Amygdala (tissue), 56 donors: ENCODE measurements around the gene KLHL17.
"Not testable (repeated sequence)": the region's sequence is repeated elsewhere in the genome, so short reads cannot be mapped to it uniquely, and the experiment has no call there.

Source experiments
- DNase-seq, 56 donors: peaks; one replicate each; lab custom pipeline; 2025; lab: John Stamatoyannopoulos, UW

KLHL17 gene

DNA sequence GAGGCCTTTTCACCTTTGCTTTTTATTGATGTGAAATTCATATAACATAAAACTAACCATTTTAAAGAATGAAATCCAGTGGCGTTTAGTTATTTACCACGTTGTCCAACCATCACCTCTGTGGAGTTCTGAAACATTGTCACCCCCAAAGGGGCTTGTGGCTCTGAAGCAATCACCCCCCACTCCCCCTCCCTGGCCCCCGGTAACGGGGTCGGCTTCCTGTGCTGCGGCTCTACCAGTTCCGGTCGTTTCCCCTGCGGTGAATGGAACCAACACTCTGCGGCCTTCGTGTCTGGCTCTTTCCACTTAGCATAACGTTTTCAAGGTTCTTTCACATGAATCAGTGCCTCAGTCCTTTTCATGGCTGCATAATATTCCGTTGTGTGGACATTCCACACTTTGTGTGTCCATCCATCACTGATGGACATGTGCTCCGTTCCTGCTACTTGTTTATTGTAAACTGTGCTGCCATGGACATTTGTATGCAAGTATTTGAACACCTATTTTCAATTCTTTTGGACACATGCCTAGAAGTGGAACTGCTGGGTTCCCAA, 51.1 kb downstream of the KLHL17 start:
- no peak for DNase-seq

DNA sequence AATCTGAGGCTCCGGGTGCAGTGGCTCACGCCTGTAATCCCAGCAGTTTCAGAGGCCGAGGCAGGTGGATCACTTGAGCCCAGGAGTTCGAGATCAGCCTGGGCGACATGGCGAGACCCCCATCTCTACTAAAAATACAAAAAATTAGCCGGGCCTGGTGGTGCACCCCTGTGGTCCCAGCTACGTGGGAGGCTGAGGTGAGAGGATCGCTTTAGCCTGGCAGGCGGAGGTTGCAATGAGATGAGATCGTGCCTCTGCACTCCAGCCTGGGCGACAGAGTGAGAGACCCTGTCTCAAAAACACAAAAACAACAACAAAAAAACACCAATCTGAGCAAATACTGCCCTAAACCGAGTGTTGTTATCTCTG, 52.3 kb downstream of the KLHL17 start:
- DNase-seq: not testable (repeated sequence)

DNA sequence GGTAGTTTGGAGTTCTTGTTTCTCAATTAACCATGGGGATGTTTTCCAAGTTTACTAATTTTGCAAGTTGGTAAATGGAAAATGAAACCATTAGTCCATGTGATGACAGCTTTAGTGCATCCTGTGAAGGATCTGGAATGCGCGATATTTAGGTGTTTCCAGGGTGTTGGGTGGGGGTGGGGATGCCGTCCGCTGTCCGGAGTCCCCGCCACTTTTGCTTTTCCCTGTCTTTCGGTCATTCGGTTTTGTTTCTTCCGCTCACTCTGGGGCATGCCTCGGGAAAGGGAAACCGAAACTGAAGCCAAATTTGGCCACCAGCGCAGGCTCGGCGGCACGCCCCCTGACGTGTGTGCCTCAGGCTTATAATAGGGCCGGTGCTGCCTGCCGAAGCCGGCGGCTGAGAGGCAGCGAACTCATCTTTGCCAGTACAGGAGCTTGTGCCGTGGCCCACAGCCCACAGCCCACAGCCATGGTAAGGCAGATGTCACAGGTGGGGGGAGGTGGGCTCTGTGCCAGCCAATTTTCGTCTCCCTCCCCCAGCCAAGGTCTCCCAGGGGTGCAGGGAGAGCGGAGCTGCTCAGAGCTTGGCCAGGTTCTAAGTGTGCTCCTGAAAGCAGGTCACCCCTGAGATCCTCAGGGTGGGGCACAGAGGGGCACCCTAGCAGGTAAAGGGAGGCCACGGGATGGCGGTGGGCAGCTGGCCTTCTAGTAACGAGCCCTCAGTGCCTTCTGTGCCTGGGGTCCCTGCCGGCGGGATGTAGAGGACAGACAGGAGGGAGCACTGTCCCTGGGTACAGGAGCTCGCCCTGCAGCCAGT, 52.9 kb downstream of the KLHL17 start, which contains the start of gene ISG15:
ISG15 (plus strand) TSS at position 393 of the 817 bp plus-strand sequence; CDS start at position 470, 77 bp downstream.
- DNase-seq: peak in 54 of 56 donors; percentile 29 to 91 (median 69)

DNA sequence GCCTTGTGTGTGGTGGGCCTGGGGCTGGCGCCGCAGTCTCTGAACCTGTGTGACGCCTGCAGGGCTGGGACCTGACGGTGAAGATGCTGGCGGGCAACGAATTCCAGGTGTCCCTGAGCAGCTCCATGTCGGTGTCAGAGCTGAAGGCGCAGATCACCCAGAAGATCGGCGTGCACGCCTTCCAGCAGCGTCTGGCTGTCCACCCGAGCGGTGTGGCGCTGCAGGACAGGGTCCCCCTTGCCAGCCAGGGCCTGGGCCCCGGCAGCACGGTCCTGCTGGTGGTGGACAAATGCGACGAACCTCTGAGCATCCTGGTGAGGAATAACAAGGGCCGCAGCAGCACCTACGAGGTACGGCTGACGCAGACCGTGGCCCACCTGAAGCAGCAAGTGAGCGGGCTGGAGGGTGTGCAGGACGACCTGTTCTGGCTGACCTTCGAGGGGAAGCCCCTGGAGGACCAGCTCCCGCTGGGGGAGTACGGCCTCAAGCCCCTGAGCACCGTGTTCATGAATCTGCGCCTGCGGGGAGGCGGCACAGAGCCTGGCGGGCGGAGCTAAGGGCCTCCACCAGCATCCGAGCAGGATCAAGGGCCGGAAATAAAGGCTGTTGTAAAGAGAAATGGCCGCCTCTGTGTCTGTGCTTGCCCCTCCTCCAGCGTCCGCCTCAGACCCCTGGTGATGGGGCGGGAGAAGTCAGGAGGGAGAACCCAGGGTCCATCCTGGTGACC, 53.7 kb downstream of the KLHL17 start:
- no peak for DNase-seq

DNA sequence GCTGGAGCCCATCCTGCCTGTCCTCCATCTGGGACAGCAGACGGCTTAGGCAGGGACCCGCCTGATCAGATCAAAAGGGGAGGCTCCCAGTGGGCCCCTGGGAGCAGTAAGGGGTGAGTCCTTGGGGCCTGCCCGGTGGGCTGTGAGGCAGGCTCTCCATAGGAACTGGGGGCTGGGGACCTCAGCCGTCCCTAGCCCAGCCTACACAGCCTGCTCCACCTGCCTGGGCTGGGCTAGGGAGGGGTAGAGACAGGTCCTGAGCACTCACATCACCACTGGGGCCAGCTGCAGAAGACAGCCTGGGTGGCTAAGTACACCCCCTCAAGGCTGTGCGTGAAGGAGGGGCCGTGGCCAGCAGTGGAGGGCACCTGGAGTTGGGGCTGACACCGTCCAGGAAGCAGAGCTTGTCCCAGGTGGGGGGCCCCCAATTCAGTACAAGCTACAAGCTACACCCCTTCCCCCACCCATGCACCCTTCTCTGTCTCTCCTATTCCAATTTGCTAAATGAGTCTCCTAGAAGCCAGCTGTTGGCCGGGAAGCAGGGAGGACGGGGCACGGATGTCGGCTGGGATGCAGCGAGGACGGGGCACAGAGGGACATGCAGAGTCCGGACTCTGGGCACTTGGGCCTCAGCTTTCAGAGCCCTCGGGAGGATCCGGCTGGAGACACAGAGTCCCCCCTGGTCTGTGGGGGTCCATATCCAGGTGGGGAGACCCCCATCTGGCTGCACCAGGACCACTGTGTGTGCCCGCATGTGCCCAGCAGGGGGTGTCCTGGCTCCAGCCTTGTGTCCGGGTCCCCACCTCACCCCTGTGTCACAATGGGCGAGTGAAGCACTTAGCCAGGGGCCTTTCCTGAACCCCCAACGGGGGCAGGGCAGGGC, 54.7 kb downstream of the KLHL17 start:
- no peak for DNase-seq
